Measurements from ENCODE around the gene SPIRE2. TPM values are rescaled to one million over a fixed set of nuclear protein-coding genes. Genes with fewer than 3 reads are reported as not detected.

The SPIRE2 gene
- total RNA-seq, 2 donors from 2014 or later = 0.90 to 1.8 TPM

GRCh38 chr16:89845417-89845816, 17.1 kb downstream of the SPIRE2 start:
- no peak for DNase-seq (ENCODE audit: low spot score)
- Histone ChIP-seq H3K4me3 (no peak overlapping the region), H3K27ac (no peak overlapping the region), H3K36me3 (no peaks in the 10 kb centered on the region), H3K27me3 (no peaks in the 10 kb centered on the region), H3K4me1 (no peaks in the 10 kb centered on the region), H3K9me3 (no peaks in the 10 kb centered on the region)
- no peak for TF ChIP-seq CTCF (IDR thresholded peaks at IDR 0.05)

GRCh38 chr16:89847051-89847939, 19.0 kb downstream of the SPIRE2 start:
- no peak for TF ChIP-seq CTCF (IDR thresholded peaks at IDR 0.05)
- H3K27ac ChIP-seq = no peak overlapping the region
- DNase-seq (ENCODE audit: low spot score) = no peak
- no peaks in the 10 kb centered on the region for H3K4me1 ChIP-seq
- H3K4me3 ChIP-seq = no peak overlapping the region
- H3K9me3 ChIP-seq = no peaks in the 10 kb centered on the region
- no peaks in the 10 kb centered on the region for H3K27me3 ChIP-seq
- H3K36me3 ChIP-seq = no peaks in the 10 kb centered on the region

DNA sequence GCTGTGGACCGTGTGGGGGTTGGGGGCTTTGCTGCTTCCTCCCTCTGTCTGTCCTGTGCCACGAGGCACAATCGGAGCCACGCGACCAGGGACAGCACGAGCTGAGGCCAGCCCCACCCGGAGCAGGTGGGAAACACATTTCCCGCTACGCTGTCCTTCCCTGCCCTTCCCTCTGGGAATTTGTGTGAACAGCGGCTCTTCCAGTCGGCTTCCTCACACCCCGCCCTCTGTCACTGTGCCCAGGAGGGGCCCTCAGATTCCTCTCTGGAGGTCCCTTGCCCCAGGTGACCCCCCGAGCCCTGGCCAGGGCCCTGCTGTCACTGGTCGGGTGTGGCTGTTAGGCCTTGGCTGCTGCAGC, 19.6 kb downstream of the SPIRE2 start:
- DNase-seq (ENCODE audit: low spot score) = no peak
- H3K9me3 ChIP-seq = no peaks in the 10 kb centered on the region
- no peaks in the 10 kb centered on the region for H3K27me3 ChIP-seq
- no peak for TF ChIP-seq CTCF (IDR thresholded peaks at IDR 0.05)
- no peak overlapping the region for H3K27ac ChIP-seq
- H3K4me1 ChIP-seq = no peaks in the 10 kb centered on the region
- no peaks in the 10 kb centered on the region for H3K36me3 ChIP-seq
- H3K4me3 ChIP-seq = no peak overlapping the region

DNA sequence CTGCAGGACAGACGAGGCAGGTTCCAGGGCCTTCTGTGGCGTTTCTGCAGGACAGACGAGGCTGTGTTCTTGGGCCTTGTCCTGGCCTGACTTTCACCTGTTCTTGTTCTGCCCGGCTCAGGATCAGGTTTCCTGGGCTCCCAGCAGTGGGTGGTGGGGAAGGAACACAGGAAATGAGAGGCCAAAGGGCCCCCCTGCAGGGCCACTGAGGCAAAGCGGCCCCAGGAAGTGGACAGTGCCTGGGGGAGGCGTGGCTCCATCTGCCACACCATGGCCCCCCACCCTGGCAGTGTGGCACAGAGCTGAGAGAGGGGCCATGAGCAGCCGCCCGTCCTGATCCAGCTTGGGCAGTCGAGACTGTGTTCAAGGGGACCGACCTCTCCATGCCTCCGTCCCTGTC, 20.7 kb downstream of the SPIRE2 start:
- no peaks in the 10 kb centered on the region for H3K27me3 ChIP-seq
- no peaks in the 10 kb centered on the region for H3K36me3 ChIP-seq
- H3K27ac ChIP-seq = no peak overlapping the region
- no peak for TF ChIP-seq CTCF (IDR thresholded peaks at IDR 0.05)
- no peaks in the 10 kb centered on the region for H3K4me1 ChIP-seq
- no peaks in the 10 kb centered on the region for H3K9me3 ChIP-seq
- DNase-seq (ENCODE audit: low spot score) = no peak
- no peak overlapping the region for H3K4me3 ChIP-seq

DNA sequence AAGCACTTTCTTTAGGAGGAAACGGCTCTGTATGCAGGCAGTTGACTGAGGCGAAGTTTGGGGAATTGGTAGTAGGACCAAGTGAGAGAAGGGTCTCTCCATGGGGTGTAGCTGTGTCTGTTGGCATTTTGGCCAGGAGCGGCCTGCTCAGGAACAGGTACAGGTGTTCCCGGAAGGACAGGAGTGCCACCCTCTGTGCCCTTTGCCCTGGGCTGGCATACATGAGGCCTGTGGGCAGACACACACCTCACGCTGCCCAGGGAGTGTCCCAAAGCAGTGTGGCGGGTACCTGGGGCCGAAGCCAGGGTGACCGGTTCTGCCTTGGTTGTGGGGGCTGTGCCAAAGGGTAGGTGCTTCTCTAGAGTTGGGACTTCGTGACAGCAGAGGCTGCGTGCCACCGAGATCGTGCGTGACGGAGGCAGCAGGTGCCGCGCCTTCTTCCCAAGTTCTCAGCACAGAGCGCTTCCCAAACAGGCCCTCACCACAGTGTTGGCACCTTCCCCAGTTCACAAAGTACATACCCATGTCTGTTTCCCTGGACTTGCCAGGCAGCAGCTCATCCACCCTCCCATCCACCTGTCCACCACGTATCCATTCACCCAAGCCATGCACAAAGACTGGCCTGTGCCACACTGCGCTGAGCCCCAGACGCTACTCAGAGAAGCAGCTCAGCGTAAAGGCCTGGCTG, 25.2 kb downstream of the SPIRE2 start:
- no peaks in the 10 kb centered on the region for H3K27me3 ChIP-seq

More for the DNA sequence above, 25.2 kb downstream of the SPIRE2 start:
- no peak overlapping the region for H3K27ac ChIP-seq
- H3K4me3 ChIP-seq = no peak overlapping the region
- TF ChIP-seq CTCF (IDR thresholded peaks at IDR 0.05) = no peak
- no peaks in the 10 kb centered on the region for H3K36me3 ChIP-seq
- no peaks in the 10 kb centered on the region for H3K9me3 ChIP-seq
- H3K4me1 ChIP-seq = no peaks in the 10 kb centered on the region
- no peak for DNase-seq (ENCODE audit: low spot score)

All from right atrium auricular region (tissue), 2 donors.